NB4 (cell line): ENCODE data around the gene ZBTB1.

Source experiments
- POLR2A ChIP-seq: IDR thresholded peaks from 2 replicates; pipeline ENCODE4 v1.6.1; 2011; ENCODE audit warnings: mild to moderate bottlenecking; ENCODE audit not compliant: insufficient read length; ENCODE audit errors: extremely low read depth
- TF ChIP-seq, protein P1 (sequence below): IDR thresholded peaks from one replicate; pipeline ENCODE4 v1.5.1; 2012; ENCODE audit warnings: low read depth, low read length

DNA sequence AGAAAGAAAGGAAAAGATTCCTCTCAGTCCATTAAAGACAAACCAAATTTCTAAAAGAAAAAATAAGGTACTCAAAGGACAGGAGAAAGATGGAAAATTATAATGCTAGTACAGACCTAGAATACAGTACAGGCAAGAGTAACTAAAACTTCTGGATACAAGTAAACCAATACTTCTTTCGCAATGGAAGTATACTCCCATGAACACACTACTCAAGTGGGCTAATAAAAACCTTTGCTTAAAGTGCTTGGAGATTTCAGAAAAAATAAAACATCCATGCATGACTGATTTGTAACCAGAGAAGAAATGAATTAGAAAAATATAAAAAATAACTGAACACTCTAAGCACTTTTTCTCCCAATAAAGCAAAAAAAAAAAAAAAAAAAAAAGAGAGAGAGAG lies 4.5 kb upstream of the ZBTB1 start:
- TF ChIP-seq POLR2A = no peak
- TF ChIP-seq, protein P1, sequence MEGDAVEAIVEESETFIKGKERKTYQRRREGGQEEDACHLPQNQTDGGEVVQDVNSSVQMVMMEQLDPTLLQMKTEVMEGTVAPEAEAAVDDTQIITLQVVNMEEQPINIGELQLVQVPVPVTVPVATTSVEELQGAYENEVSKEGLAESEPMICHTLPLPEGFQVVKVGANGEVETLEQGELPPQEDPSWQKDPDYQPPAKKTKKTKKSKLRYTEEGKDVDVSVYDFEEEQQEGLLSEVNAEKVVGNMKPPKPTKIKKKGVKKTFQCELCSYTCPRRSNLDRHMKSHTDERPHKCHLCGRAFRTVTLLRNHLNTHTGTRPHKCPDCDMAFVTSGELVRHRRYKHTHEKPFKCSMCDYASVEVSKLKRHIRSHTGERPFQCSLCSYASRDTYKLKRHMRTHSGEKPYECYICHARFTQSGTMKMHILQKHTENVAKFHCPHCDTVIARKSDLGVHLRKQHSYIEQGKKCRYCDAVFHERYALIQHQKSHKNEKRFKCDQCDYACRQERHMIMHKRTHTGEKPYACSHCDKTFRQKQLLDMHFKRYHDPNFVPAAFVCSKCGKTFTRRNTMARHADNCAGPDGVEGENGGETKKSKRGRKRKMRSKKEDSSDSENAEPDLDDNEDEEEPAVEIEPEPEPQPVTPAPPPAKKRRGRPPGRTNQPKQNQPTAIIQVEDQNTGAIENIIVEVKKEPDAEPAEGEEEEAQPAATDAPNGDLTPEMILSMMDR = no peak
